ENCODE data around the gene TBX3. TPM values are rescaled to one million over a fixed set of nuclear protein-coding genes. Genes with fewer than 3 reads are reported as not detected.

The TBX3 gene
- polyA plus RNA-seq, 1 experiment: 66.4 TPM

- POLR2A ChIA-PET: interaction anchor here (0.5 to 0.9 kb wide), 3 partner anchors 48 to 478 kb away, joined by 3 to 7 read pairs (median 6); no protein-coding TSS in a partner anchor
- CTCF ChIA-PET: interaction anchor here (1.0 to 4.5 kb wide), 3 partner anchors 9 to 1073 kb away, joined by 3 to 20 read pairs (median 4); no protein-coding TSS in a partner anchor
- no peaks in the 10 kb centered on the region for H3K36me3 ChIP-seq (ENCODE audit: control insufficient read depth, insufficient read depth, low read length)
- H3K27me3 ChIP-seq (ENCODE audit: control insufficient read depth, insufficient read depth, low read length): no peaks in the 10 kb centered on the region
- TF ChIP-seq CTCF (IDR thresholded peaks at IDR 0.05; ENCODE audit: insufficient read depth, low read depth, low read length): no peak
- H3K4me3 ChIP-seq (ENCODE audit: low read depth, low read length): no peak overlapping the region
- no peak for DNase-seq (ENCODE audit: low read depth)
Observed at GRCh38 chr12:114689075-114689994, 5.4 kb upstream of the TBX3 start.

- Histone ChIP-seq H3K36me3 (ENCODE audit: control insufficient read depth, insufficient read depth, low read length) (no peaks in the 10 kb centered on the region), H3K4me3 (ENCODE audit: low read depth, low read length) (no peak overlapping the region; the same call in 1 of the 2 replicates), H3K27me3 (ENCODE audit: control insufficient read depth, insufficient read depth, low read length) (no peaks in the 10 kb centered on the region)
- POLR2A ChIA-PET: interaction anchor here (0.5 to 1.3 kb wide), 9 partner anchors 10 to 479 kb away, joined by 3 to 7 read pairs (median 4); partner anchors contain the start of gene TBX5
- CTCF ChIA-PET: interaction anchor here (0.5 to 4.5 kb wide), 10 partner anchors 10 to 1074 kb away, joined by 3 to 20 read pairs (median 4); no protein-coding TSS in a partner anchor
- no peak for TF ChIP-seq CTCF (IDR thresholded peaks at IDR 0.05; ENCODE audit: insufficient read depth, low read depth, low read length)
- DNase-seq (ENCODE audit: low read depth): no peak
Observed at GRCh38 chr12:114688256-114688845, 4.4 kb upstream of the TBX3 start.

- POLR2A ChIA-PET: interaction anchor here (0.6 to 1.3 kb wide), 6 partner anchors 9 to 479 kb away, joined by 3 to 6 read pairs (median 4); no protein-coding TSS in a partner anchor
- H3K4me3 ChIP-seq (ENCODE audit: low read depth, low read length): no peak overlapping the region; the same call in 1 of the 2 replicates
- no peak for TF ChIP-seq CTCF (IDR thresholded peaks at IDR 0.05; ENCODE audit: insufficient read depth, low read depth, low read length)
- H3K36me3 ChIP-seq (ENCODE audit: control insufficient read depth, insufficient read depth, low read length): no peaks in the 10 kb centered on the region
- CTCF ChIA-PET: interaction anchor here (0.5 to 4.5 kb wide), 9 partner anchors 10 to 1230 kb away, joined by 3 to 20 read pairs (median 4); no protein-coding TSS in a partner anchor
- no peak for DNase-seq (ENCODE audit: low read depth)
- no peaks in the 10 kb centered on the region for H3K27me3 ChIP-seq (ENCODE audit: control insufficient read depth, insufficient read depth, low read length)
Observed at GRCh38 chr12:114687802-114688201, 3.8 kb upstream of the TBX3 start.

GRCh38 chr12:114686773-114687500 lies 3.0 kb upstream of the TBX3 start:
- H3K27me3 ChIP-seq (ENCODE audit: control insufficient read depth, insufficient read depth, low read length): no peaks in the 10 kb centered on the region
- CTCF ChIA-PET: interaction anchor here (0.6 to 4.5 kb wide), 6 partner anchors 9 to 1257 kb away, joined by 3 to 20 read pairs (median 5); no protein-coding TSS in a partner anchor
- POLR2A ChIA-PET: interaction anchor here (1.0 kb wide), 1 partner anchor 17 kb away, joined by 3 read pairs; no protein-coding TSS in a partner anchor
- no peak for DNase-seq (ENCODE audit: low read depth)
- H3K36me3 ChIP-seq (ENCODE audit: control insufficient read depth, insufficient read depth, low read length): no peaks in the 10 kb centered on the region
- H3K4me3 ChIP-seq (ENCODE audit: low read depth, low read length): peak overlapping the region; percentile 93
- no peak for TF ChIP-seq CTCF (IDR thresholded peaks at IDR 0.05; ENCODE audit: insufficient read depth, low read depth, low read length)

Measured in BJ (cell line).